A549 (cell line): Measurements from ENCODE around the gene CD164.

Experiments
- CHD4 ChIP-seq: fragments of 200-600 bp; sonication (generic); IDR thresholded peaks from 2 replicates; pipeline ENCODE4 v1.6.1; 2016; ENCODE audit warnings: antibody characterized with exemption, mild to moderate bottlenecking, borderline replicate concordance
- CTCF ChIP-seq: fragments of >200 bp; sonication (Bioruptor Twin); formaldehyde crosslinking; IDR thresholded peaks from 3 replicates; pipeline ENCODE4 v1.5.1; 2016
- EHMT2 ChIP-seq: fragments of 200-600 bp; sonication (generic); IDR thresholded peaks from 2 replicates; pipeline ENCODE4 v1.6.1; 2016; ENCODE audit warnings: antibody characterized with exemption, low read depth, mild to moderate bottlenecking, moderate library complexity
- GATA3 ChIP-seq: IDR thresholded peaks from 2 replicates; pipeline ENCODE4 v1.6.1; 2012; ENCODE audit warnings: borderline replicate concordance
- HDAC2 ChIP-seq: fragments of 200-600 bp; sonication (generic); IDR thresholded peaks from 2 replicates; pipeline ENCODE4 v1.6.1; 2016
- KDM5A ChIP-seq: fragments of 200-600 bp; sonication (generic); IDR thresholded peaks from 2 replicates; pipeline ENCODE4 v1.6.1; 2016; ENCODE audit warnings: antibody characterized with exemption, mild to moderate bottlenecking
- MAX ChIP-seq: IDR thresholded peaks from 2 replicates; pipeline ENCODE4 v1.6.1; 2012
- POLR2A ChIP-seq: IDR thresholded peaks from 2 replicates; pipeline ENCODE4 v1.6.1; 2012; ENCODE audit warnings: mild to moderate bottlenecking, low read length
- RAD21 ChIP-seq, 2 experiments: fragments of >200 bp in 1 of 2; sonication (Bioruptor Twin) in 1 of 2; formaldehyde crosslinking in 1 of 2; IDR thresholded peaks in 1 of 2; conservative IDR thresholded peaks in 1 of 2; 2 replicates in 1 of 2; 3 replicates in 1 of 2; pipeline ENCODE4 v1.6.1; 2012 to 2018; ENCODE audit warnings: inconsistent platforms in 1 of 2
- REST ChIP-seq: fragments of 200-600 bp; sonication (generic); IDR thresholded peaks from 2 replicates; pipeline ENCODE4 v1.6.1; 2016; ENCODE audit warnings: antibody characterized with exemption, mild to moderate bottlenecking, moderate library complexity

- TF ChIP-seq CTCF (no peak), EHMT2 (no peak), CHD4 (no peak), KDM5A (no peak), POLR2A (no peak), GATA3 (no peak), MAX (no peak), REST (no peak), RAD21 (conservative IDR thresholded peaks at IDR 0.05 in 1 of 2, IDR thresholded peaks at IDR 0.05 in 1 of 2) (no peak; a peak in 2 of 5 replicates), HDAC2 (no peak)
Measured at GRCh38 chr6:109383438-109383940, 1.2 kb upstream of the CD164 start.
